RWPE1 (cell line): ENCODE data around the gene PPP2R2B.

Experiments
- CTCF ChIA-PET: fragments of 350-600 bp; sonication (Branson Sonifier 250); formaldehyde crosslinking; extraction: SDS; loops from one replicate; lab custom pipeline; 2021; lab: Yijun Ruan, JAX
- POLR2A ChIA-PET: fragments of 400-600 bp; formaldehyde crosslinking; extraction: SDS; loops from one replicate; lab custom pipeline; 2020; ENCODE audit warnings: antibody characterized with exemption; ENCODE audit not compliant: low non-redundant PET; lab: Yijun Ruan, JAX
- DNase-seq: peaks from one replicate; pipeline ENCODE4 v3.0.0; 2012; ENCODE audit warnings: low spot score
- H3K27ac ChIP-seq: fragments of 450-650 bp; 2 replicates; pipeline ENCODE4 v1.5.1; 2017
- CTCF ChIP-seq: fragments of 450-650 bp; conservative IDR thresholded peaks from 2 replicates; pipeline ENCODE4 v1.5.1; 2017; ENCODE audit warnings: low read depth, mild to moderate bottlenecking

Gene PPP2R2B

GRCh38 chr5:146606893-146607292 is 271.7 kb downstream of the PPP2R2B start:
- DNase-seq = no peak
- no peak overlapping the region for H3K27ac ChIP-seq
- CTCF ChIA-PET = no interaction called here
- TF ChIP-seq CTCF = no peak
- POLR2A ChIA-PET = no interaction called here

- CTCF ChIA-PET = interaction anchor here (1.0 kb wide), 1 partner anchor 22 kb away, joined by 3 read pairs; no protein-coding TSS in a partner anchor
- no peak for TF ChIP-seq CTCF
Observed at GRCh38 chr5:146600376-146600775, 278.2 kb downstream of the PPP2R2B start.

GRCh38 chr5:146599261-146599660 is 279.3 kb downstream of the PPP2R2B start:
- CTCF ChIA-PET = no interaction called here
- TF ChIP-seq CTCF = no peak
- no peak for DNase-seq
- H3K27ac ChIP-seq = no peak overlapping the region
- POLR2A ChIA-PET = no interaction called here

More at GRCh38 chr5:146600376-146600775, 278.2 kb downstream of the PPP2R2B start:
- POLR2A ChIA-PET = no interaction called here
- no peak for DNase-seq
- H3K27ac ChIP-seq = no peak overlapping the region

- H3K27ac ChIP-seq = no peak overlapping the region
- CTCF ChIA-PET = interaction anchor here (0.6 kb wide), 1 partner anchor 368 kb away, joined by 4 read pairs; no protein-coding TSS in a partner anchor
- DNase-seq = no peak
- POLR2A ChIA-PET = no interaction called here
- no peak for TF ChIP-seq CTCF
Observed at GRCh38 chr5:146595088-146595487, 283.5 kb downstream of the PPP2R2B start.

- DNase-seq = no peak
- CTCF ChIA-PET = interaction anchor here (0.6 kb wide), 1 partner anchor 632 kb away, joined by 3 read pairs; no protein-coding TSS in a partner anchor
Observed at GRCh38 chr5:146592352-146592751, 286.2 kb downstream of the PPP2R2B start.

GRCh38 chr5:146589028-146589345 is 289.6 kb downstream of the PPP2R2B start:
- ChIA-PET POLR2A (no interaction called here), CTCF (interaction anchor here (0.5 to 0.7 kb wide), 4 partner anchors 54 to 209 kb away, joined by 3 read pairs; no protein-coding TSS in a partner anchor)
- no peak for DNase-seq
- no peak overlapping the region for H3K27ac ChIP-seq
- TF ChIP-seq CTCF = no peak

More at GRCh38 chr5:146592352-146592751, 286.2 kb downstream of the PPP2R2B start:
- no peak for TF ChIP-seq CTCF
- POLR2A ChIA-PET = no interaction called here
- no peak overlapping the region for H3K27ac ChIP-seq
